Measurements from ENCODE around the gene RELCH. TPM values are rescaled to one million over a fixed set of nuclear protein-coding genes. Genes with fewer than 3 reads are reported as not detected.

The RELCH gene
- total and polyA plus RNA-seq, 7 donors, result 3.5 to 13.4 (median 9.8) TPM

DNA sequence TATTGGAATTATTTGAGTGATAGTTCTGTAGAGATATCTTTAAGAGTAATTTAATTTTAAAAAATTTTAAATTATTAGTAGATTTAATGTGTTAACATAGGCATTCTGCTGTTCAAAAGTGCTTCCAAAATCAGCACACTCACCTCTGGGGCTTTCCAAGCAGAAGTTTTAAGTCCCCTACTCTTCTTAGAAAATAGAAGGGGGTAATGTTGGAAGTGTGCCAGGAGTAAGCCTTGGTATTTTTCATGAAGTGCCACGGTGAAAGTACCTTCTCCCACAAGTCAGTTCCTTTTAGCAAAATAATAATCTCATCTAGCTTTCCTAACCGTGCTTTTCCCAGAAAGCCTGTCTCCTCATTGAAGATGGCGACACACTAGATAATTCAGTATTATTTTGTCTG, 134.1 kb downstream of the RELCH start:
- intact Hi-C loops (cut with DNase I), result loop anchor here in 1 of 2 donors (10.0 kb wide), 2 partner anchors 204 to 264 kb away; partner anchors contain the start of gene ZCCHC2
- H3K9me3 ChIP-seq, result no peaks in the 10 kb centered on the region
- ATAC-seq (no peak), DNase-seq (no peak)
- 49 to 59% (median 50%) methylated on average over 3 of the region's 3 CpGs for WGBS, 3 donors
- no peak overlapping the region for H3K4me3 ChIP-seq
- peaks cover 4 to 45% (median 17%) of the 10 kb centered on the region in 3 donors for H3K27me3 ChIP-seq (ENCODE audit: insufficient read depth in 3 of 3, low read length in 2 of 3)
- no peak overlapping the region for H3K27ac ChIP-seq
- peaks cover 9% of the 10 kb centered on the region for H3K4me1 ChIP-seq
- TF ChIP-seq, protein P1, sequence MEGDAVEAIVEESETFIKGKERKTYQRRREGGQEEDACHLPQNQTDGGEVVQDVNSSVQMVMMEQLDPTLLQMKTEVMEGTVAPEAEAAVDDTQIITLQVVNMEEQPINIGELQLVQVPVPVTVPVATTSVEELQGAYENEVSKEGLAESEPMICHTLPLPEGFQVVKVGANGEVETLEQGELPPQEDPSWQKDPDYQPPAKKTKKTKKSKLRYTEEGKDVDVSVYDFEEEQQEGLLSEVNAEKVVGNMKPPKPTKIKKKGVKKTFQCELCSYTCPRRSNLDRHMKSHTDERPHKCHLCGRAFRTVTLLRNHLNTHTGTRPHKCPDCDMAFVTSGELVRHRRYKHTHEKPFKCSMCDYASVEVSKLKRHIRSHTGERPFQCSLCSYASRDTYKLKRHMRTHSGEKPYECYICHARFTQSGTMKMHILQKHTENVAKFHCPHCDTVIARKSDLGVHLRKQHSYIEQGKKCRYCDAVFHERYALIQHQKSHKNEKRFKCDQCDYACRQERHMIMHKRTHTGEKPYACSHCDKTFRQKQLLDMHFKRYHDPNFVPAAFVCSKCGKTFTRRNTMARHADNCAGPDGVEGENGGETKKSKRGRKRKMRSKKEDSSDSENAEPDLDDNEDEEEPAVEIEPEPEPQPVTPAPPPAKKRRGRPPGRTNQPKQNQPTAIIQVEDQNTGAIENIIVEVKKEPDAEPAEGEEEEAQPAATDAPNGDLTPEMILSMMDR (IDR thresholded peaks at IDR 0.05), result no peak
- H3K36me3 ChIP-seq (ENCODE audit: insufficient read depth in 1 of 2, low read depth in 1 of 2), result no peaks in the 10 kb centered on the region

DNA sequence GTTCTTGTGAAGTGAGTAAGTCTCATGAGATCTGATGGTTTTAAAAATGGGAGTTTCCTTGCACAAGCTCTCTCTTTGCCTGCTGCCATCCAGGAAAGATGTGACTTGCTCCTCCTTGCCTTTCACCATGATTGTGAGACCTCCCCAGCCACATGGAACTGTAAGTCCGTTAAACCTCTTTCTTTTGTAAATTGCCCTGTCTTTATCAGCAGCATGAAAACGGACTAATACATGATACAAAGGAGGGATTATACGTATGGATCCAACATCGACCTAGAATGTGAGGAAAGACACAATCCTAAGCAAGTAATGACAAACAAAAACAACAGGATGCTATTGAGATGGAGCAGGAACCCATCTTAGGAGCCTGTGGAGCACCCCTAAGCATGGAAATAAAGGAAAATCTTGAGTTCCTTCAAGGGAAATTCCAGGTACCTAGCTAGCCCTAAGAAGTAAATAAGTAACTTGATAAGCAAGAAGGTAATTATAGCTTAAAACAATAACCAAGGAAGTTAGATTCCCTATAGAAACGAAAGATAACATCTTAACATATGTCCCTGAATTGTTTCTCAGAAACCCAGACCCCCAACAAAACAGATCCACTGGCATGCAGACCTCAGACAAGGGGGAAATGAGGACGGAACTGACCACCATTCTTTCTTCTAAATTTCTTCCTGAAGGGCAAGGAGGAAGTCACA, 136.6 kb downstream of the RELCH start:
- H3K9me3 ChIP-seq, result no peaks in the 10 kb centered on the region
- 26 to 32% (median 30%) methylated on average over 6 of the region's 6 CpGs for WGBS, 3 donors
- ATAC-seq (no peak), DNase-seq (no peak)
- TF ChIP-seq, protein P1 (IDR thresholded peaks at IDR 0.05), result no peak
- no peak overlapping the region for H3K27ac ChIP-seq
- peaks cover 4 to 69% (median 25%) of the 10 kb centered on the region in 3 donors for H3K27me3 ChIP-seq (ENCODE audit: insufficient read depth in 3 of 3, low read length in 2 of 3)
- intact Hi-C loops (cut with DNase I), result loop anchor here in 1 of 2 donors (10.0 kb wide), 2 partner anchors 201 to 261 kb away; partner anchors contain the start of gene ZCCHC2
- no peak overlapping the region for H3K4me3 ChIP-seq
- H3K4me1 ChIP-seq, result peaks cover 17% of the 10 kb centered on the region
- H3K36me3 ChIP-seq (ENCODE audit: insufficient read depth in 1 of 2, low read depth in 1 of 2), result no peaks in the 10 kb centered on the region

DNA sequence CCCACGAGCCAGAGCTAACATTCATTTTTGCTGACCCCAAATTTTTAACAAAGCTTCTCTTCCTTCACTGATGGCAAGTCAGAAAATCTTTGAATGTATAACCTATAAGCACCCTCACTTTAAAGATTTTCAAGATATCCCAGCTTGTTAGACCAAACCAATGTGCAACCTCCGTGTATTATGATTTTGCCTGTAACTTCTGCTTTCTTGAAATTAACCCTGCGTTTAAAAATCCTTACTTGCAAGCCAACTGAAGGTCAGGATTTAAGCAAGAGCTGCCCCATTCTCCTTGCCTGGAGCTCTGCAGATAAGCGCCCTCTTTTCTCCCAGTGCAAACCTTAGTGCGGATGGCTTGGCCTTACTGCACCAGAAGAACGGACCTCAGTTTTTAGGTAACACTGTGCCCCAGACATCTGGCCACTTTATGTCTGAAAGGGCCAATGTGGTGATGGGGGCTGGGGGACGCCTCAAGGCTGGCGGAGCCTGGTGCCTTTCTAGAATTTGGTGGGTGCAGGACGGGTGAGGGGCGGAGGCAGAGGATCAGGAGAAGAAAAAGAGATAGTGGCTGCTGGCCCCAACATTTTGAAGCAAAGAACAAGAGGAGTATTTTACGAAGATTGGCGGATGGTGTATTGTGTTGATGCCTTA, 137.2 kb downstream of the RELCH start:
- Histone ChIP-seq H3K27ac (no peak overlapping the region), H3K9me3 (no peaks in the 10 kb centered on the region), H3K36me3 (ENCODE audit: insufficient read depth in 1 of 2, low read depth in 1 of 2) (no peaks in the 10 kb centered on the region), H3K4me3 (peak overlapping the region; percentile 49), H3K4me1 (peaks cover 17% of the 10 kb centered on the region), H3K27me3 (ENCODE audit: insufficient read depth in 3 of 3, low read length in 2 of 3) (peaks cover 4 to 76% (median 25%) of the 10 kb centered on the region in 3 donors)
- WGBS, 3 donors, result 34 to 40% (median 36%) methylated on average over 12 of the region's 12 CpGs
- intact Hi-C loops (cut with DNase I), result loop anchor here in 1 of 2 donors (10.0 kb wide), 2 partner anchors 200 to 260 kb away; partner anchors contain the start of gene ZCCHC2
- TF ChIP-seq, protein P1 (IDR thresholded peaks at IDR 0.05), result no peak
- ATAC-seq (peak in 1 of 4 donors; percentile 21), DNase-seq (no peak)

DNA sequence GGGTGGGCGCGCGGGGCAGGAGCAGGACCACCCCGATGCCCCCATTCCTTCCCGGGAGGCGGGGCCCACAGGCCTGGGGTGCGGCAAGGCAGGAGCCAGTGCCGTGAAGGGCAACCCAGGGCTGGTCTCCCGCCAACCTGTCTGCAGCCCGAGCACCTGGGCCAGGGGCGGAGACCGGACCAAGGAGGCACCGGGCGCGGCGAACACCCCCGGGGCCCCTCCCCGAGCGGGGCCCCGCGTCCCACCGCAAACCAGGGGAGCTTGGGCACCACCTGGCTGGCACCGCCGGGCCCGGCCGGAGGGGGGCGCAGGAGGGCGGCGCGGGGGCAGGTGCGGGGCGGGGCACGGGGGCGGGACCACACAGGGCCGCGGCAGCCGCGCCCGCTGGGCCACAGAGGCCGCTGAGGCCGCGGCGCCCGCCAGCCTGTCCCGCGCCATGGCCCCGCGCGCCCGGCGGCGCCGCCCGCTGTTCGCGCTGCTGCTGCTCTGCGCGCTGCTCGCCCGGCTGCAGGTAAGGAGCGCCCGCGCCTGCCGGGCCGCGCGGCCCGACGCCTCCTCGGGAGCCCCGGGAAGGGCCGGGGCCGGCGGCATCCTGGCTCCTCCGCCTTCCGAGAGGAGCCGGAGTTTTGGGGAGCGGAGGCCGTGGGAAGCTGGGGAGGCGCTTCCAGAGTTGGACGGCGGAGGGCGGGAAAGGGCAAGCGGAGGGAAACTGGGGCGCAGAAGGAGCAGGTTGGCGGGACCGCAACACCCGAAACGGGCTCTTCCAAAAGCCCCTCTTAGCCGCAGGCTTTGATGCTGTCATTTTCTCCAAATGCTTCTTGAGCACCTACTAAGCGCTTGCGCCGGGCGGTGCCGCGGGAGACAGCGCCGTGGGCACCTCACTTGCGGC, 138.1 kb downstream of the RELCH start, which contains the start of gene TNFRSF11A:
TNFRSF11A (plus strand) TSS at position 394 of the 889 bp plus-strand sequence; CDS start at position 437, 43 bp downstream.
- TF ChIP-seq, protein P1 (IDR thresholded peaks at IDR 0.05), result peak; percentile 30
- Histone ChIP-seq H3K27ac (no peak within 1 kb of the TSS), H3K36me3 (ENCODE audit: insufficient read depth in 1 of 2, low read depth in 1 of 2) (no peaks in the 10 kb centered on the region), H3K4me3 (peak within 1 kb of the TSS; percentile 66), H3K27me3 (ENCODE audit: insufficient read depth in 3 of 3, low read length in 2 of 3) (peaks cover 4 to 85% (median 25%) of the 10 kb centered on the region in 3 donors), H3K9me3 (no peaks in the 10 kb centered on the region), H3K4me1 (peaks cover 17% of the 10 kb centered on the region)
- intact Hi-C loops (cut with DNase I), result loop anchor here in 1 of 2 donors (5.0 to 10.0 kb wide), 3 partner anchors 92 to 260 kb away; partner anchors contain the start of gene ZCCHC2
- 2 to 3% (median 3%) methylated on average over 40 to 92 of the region's 99 CpGs for WGBS, 3 donors
- peak; percentile 72 to 90 (median 77) for ATAC-seq
- DNase-seq, result peak; percentile 34 to 58

All from psoas muscle (tissue), 8 donors.